Chondrocyte (in vitro differentiated cells): ENCODE measurements around the gene OR2J1. TPM values are rescaled to one million over a fixed set of nuclear protein-coding genes. Genes with fewer than 3 reads are reported as not detected.

Experiments used
- DNase-seq: peaks from one replicate; pipeline ENCODE4 v3.0.0; 2021; ENCODE audit warnings: mixed read lengths, low spot score
- H3K27ac Mint-ChIP-seq: one replicate; pipeline ENCODE4 v1.8.0; 2021; ENCODE audit warnings: mild to moderate bottlenecking, moderate library complexity, mixed read lengths; ENCODE audit not compliant: unreplicated experiment
- H3K27me3 Mint-ChIP-seq: 2 replicates; pipeline ENCODE4 v1.8.0; 2021; ENCODE audit warnings: low read depth, mixed read lengths
- H3K36me3 Mint-ChIP-seq: 2 replicates; pipeline ENCODE4 v1.8.0; 2021; ENCODE audit warnings: low read depth, mixed read lengths
- H3K4me1 Mint-ChIP-seq: 2 replicates; pipeline ENCODE4 v1.8.0; 2021; ENCODE audit warnings: low read depth, mild to moderate bottlenecking, mixed read lengths
- H3K4me3 Mint-ChIP-seq: one replicate; pipeline ENCODE4 v1.8.0; 2021; ENCODE audit warnings: mild to moderate bottlenecking, moderate library complexity, mixed read lengths; ENCODE audit not compliant: unreplicated experiment
- H3K9me3 Mint-ChIP-seq: 2 replicates; pipeline ENCODE4 v1.8.0; 2021; ENCODE audit warnings: low read depth, mixed read lengths
- long read RNA-seq: library from polyadenylated mRNA; stranded (forward); transcript quantifications from one replicate; pipeline ENCODE4 v2.0.0, GENCODE V29; 2021
- total RNA-seq: library from RNA; stranded (reverse); gene quantifications from 3 replicates; pipeline ENCODE4 v1.2.1, GENCODE V29; 2021
- TF ChIP-seq, protein P1 (sequence below): fragments of 200-600 bp; sonication (generic); IDR thresholded peaks from 2 replicates; pipeline ENCODE4 v1.5.0; 2021; ENCODE audit warnings: antibody characterized with exemption, mild to moderate bottlenecking, moderate library complexity

Gene OR2J1
- total RNA-seq: not detected in 3 replicates
- long read RNA-seq: 0 reads

DNA sequence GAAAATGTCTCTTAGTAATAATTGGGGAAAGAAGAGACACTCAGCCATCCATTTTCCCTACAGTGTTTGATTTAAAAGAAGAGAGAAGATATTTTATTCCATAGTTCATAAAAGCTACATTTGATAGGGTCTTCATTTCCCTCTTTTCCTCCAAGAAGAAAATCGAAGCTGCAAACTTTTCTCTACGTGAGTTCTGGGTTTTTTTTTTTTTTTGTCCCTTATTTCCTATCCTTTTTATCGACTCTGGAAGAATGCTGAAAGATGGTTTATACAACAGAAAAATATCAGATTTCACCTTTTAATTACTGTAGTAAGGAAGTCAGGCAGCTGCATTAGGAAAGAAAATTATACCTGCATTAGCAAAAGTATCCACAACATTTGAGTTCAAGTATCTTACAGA is at the start of gene OR2J1:
Gene OR2J1, plus strand, starts transcription at position 301 of the 400 bp plus-strand sequence. CDS start 1,453 bp downstream, outside the sequence.
- no peaks in the 10 kb centered on the region for H3K4me1 Mint-ChIP-seq
- TF ChIP-seq, protein P1, sequence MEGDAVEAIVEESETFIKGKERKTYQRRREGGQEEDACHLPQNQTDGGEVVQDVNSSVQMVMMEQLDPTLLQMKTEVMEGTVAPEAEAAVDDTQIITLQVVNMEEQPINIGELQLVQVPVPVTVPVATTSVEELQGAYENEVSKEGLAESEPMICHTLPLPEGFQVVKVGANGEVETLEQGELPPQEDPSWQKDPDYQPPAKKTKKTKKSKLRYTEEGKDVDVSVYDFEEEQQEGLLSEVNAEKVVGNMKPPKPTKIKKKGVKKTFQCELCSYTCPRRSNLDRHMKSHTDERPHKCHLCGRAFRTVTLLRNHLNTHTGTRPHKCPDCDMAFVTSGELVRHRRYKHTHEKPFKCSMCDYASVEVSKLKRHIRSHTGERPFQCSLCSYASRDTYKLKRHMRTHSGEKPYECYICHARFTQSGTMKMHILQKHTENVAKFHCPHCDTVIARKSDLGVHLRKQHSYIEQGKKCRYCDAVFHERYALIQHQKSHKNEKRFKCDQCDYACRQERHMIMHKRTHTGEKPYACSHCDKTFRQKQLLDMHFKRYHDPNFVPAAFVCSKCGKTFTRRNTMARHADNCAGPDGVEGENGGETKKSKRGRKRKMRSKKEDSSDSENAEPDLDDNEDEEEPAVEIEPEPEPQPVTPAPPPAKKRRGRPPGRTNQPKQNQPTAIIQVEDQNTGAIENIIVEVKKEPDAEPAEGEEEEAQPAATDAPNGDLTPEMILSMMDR: no peak

DNA sequence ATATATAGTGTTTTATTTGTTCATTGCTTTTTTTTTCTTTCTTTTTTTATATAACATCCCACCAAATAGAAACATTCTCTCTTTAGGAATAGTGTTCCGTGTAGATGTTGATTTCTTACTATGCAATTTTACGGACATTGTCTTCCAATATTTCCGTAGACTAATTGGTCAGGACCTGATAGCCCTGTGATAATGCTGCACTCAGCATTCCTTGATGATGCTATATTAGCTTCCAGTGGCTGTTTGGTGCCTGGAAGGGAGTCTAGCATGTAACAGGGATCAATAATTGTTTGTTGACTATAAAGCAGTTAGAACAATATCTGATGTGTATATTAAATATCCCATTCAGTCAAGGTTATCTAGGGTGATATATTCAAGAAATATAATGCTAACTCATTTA is 47.6 kb upstream of the OR2J1 start:
- Mint-ChIP-seq H3K36me3 (no peaks in the 10 kb centered on the region), H3K27ac (no peak overlapping the region), H3K9me3 (peaks cover 7% of the 10 kb centered on the region), H3K4me3 (no peak overlapping the region), H3K27me3 (peaks cover 21% of the 10 kb centered on the region), H3K4me1 (no peaks in the 10 kb centered on the region)
- TF ChIP-seq, protein P1: no peak
- DNase-seq: no peak

More for the DNA sequence above, at the start of gene OR2J1:
- Mint-ChIP-seq H3K27ac (no peak within 1 kb of the TSS), H3K9me3 (peaks cover 4% of the 10 kb centered on the region), H3K4me3 (no peak within 1 kb of the TSS), H3K36me3 (no peaks in the 10 kb centered on the region), H3K27me3 (peaks cover 25% of the 10 kb centered on the region)
- DNase-seq: no peak

DNA sequence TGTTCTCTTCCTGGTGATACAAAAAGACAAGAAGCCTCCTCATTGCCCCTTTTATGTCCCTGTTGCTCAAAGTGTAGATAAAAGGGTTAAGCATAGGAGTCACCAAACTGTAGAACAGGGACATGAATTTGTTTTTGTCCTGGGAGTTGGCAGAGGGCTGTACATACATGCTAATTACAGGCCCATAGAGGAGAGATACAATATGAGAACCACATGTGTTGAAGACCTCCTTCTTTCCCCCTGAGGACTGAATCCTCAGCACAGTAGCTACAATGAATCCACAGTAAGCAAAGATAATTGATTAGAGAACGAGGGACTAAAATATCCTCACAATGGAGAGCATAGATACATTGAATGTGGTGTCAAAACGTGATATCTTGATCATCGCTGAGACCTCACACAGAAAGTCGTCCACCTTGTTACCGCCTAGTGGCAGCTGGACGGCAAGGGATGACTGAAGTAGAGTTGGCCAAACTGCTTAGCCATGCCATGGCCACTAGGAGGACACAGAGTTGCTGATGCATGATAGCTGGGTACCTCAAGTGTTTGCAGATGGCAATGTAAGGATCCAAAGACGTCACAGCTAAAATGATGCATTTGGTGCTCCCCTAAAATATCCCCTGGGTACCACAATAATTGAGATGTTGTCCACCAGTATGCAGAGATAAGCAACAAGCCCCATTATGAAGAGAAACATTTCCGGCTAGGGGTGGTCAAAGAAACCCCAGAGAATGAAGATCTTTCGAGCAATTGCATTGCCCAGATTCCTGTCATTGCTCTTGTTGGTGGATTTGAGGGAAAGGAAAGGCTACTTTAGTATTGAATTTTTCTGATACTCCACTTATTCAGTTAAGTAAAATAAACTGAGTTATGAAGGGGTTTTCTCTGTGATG is 27.2 kb upstream of the OR2J1 start:
- H3K27me3 Mint-ChIP-seq: peaks cover 21% of the 10 kb centered on the region
- no peaks in the 10 kb centered on the region for H3K4me1 Mint-ChIP-seq
- TF ChIP-seq, protein P1: peak; percentile 65
- no peak for DNase-seq
- H3K36me3 Mint-ChIP-seq: no peaks in the 10 kb centered on the region
- no peak overlapping the region for H3K4me3 Mint-ChIP-seq
- H3K9me3 Mint-ChIP-seq: peaks cover 10% of the 10 kb centered on the region
- H3K27ac Mint-ChIP-seq: no peak overlapping the region

DNA sequence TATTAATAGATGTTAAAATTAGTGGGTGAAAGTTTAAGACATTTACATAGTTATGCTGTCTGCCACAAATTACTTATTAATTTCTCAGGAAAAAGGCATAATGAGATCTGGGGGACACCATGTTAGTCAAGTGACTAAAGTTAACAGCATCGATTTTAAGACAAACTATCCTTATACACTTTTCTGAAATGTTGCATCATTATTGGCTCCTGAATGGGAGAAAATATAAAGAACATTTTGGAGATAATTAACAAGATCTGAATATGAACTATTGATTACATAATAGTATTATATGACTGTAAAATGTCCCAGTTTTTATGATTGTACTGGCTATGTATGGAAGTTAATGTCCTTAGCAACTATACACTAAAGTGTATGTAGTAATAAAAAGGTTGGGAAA is 20.1 kb upstream of the OR2J1 start:
- Mint-ChIP-seq H3K27me3 (peaks cover 14% of the 10 kb centered on the region), H3K27ac (no peak overlapping the region), H3K9me3 (no peaks in the 10 kb centered on the region), H3K36me3 (no peaks in the 10 kb centered on the region), H3K4me1 (no peaks in the 10 kb centered on the region), H3K4me3 (no peak overlapping the region)
- DNase-seq: no peak
- TF ChIP-seq, protein P1: no peak

DNA sequence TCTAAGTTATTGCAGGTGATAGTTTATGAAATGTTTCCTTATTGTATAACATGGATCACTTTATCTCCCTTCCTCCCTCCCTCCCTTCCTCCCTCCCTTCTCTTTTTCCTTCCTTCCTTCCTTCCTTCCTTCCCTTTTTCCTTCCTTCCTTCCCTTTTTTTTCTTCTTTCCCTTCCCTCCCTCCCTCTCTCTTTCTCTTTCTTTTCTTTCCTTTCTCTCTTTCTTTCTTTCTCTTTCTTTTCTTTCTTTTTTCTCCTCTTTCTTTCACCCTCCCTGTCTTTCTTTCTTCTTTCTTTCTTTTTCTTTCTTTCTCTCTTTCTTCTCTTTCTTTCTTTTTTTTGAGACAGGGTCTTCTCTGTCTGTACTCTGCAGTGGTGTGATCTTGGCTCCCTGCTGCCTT is 18.0 kb upstream of the OR2J1 start:
- TF ChIP-seq, protein P1: no peak
- Mint-ChIP-seq H3K4me1 (no peaks in the 10 kb centered on the region), H3K27ac (no peak overlapping the region), H3K4me3 (no peak overlapping the region), H3K27me3 (peaks cover 6% of the 10 kb centered on the region), H3K9me3 (no peaks in the 10 kb centered on the region), H3K36me3 (no peaks in the 10 kb centered on the region)
- no peak for DNase-seq
